H1 (cell line): ENCODE results near the gene SLC38A1. TPM values are rescaled to one million over a fixed set of nuclear protein-coding genes. Genes with fewer than 3 reads are reported as not detected.

Experiments used
- CHD1 ChIP-seq: IDR thresholded peaks from 2 replicates; pipeline ENCODE4 v1.6.1; 2012; ENCODE audit warnings: low read depth, low read length, improper control_type of control experiment
- HDAC2 ChIP-seq, 2 experiments: fragments of 300-600 bp in 1 of 2; sonication (generic) in 1 of 2; IDR thresholded peaks; 2 replicates each; pipeline ENCODE4 v1.6.1; 2011 to 2012; ENCODE audit warnings: low read depth in 2 of 2, low read length in 2 of 2, mild to moderate bottlenecking in 2 of 2, moderate library complexity in 2 of 2, borderline replicate concordance in 1 of 2, inconsistent platforms in 1 of 2
- NRF1 ChIP-seq: IDR thresholded peaks from 2 replicates; pipeline ENCODE4 v1.6.1; 2011; ENCODE audit warnings: mild to moderate bottlenecking, low read depth, low read length, improper control_type of control experiment
- polyA plus RNA-seq, 7 experiments: library from polyadenylated mRNA; depleted of rRNA in 3 of 7; stranded (reverse) in 5 of 7; unstranded in 2 of 7; fragments of >200 nt in 5 of 7; fragments of 200-250 nt in 2 of 7; gene quantifications; 1 replicate in 5 of 7; 2 replicates in 1 of 7; 4 replicates in 1 of 7; pipeline versions ENCODE4 v1.2.1 to v1.2.3, GENCODE V29; 2011 to 2013; ENCODE audit warnings: missing spikeins in 2 of 7, mixed read lengths in 2 of 7
- total RNA-seq: library from RNA; stranded (reverse); fragmentation: NEBNext Ultra II Directional; extraction: Animal tissue kit (Norgen Biotek cat#: 25700); gene quantifications from 2 replicates; pipeline ENCODE4 v1.2.1, GENCODE V29; 2021
- TF ChIP-seq, protein P1 (sequence below): fragments of 300-600 bp; sonication (generic); IDR thresholded peaks from 2 replicates; pipeline ENCODE4 v1.7.1; 2012; ENCODE audit warnings: low read length, moderate library complexity, mild to moderate bottlenecking, inconsistent platforms; ENCODE audit not compliant: insufficient replicate concordance

Gene SLC38A1
- total and polyA plus RNA-seq, 2 of the 8 experiments (the other 6 are each of a cell fraction or from before 2014, with no cell fraction given), result 83.4 to 242 TPM

DNA sequence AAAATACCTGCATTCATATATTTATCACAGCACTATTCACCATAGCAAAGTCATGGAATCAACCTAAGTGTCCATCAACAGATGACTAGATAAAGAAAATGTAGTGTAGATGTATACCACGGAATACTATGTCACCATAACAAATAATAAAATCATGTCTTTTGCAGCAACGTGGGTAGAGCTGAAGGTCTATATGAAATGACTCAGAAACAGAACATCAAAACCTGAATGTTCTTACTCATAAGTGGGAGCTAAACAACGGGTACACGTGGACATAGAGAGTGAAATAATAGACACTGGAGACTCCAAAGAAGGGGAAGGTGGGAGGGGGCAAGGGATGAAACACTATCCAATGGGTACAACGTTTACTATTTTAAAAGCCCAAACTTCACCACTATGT lies 37.9 kb downstream of the SLC38A1 start (continued):
- TF ChIP-seq, protein P1, sequence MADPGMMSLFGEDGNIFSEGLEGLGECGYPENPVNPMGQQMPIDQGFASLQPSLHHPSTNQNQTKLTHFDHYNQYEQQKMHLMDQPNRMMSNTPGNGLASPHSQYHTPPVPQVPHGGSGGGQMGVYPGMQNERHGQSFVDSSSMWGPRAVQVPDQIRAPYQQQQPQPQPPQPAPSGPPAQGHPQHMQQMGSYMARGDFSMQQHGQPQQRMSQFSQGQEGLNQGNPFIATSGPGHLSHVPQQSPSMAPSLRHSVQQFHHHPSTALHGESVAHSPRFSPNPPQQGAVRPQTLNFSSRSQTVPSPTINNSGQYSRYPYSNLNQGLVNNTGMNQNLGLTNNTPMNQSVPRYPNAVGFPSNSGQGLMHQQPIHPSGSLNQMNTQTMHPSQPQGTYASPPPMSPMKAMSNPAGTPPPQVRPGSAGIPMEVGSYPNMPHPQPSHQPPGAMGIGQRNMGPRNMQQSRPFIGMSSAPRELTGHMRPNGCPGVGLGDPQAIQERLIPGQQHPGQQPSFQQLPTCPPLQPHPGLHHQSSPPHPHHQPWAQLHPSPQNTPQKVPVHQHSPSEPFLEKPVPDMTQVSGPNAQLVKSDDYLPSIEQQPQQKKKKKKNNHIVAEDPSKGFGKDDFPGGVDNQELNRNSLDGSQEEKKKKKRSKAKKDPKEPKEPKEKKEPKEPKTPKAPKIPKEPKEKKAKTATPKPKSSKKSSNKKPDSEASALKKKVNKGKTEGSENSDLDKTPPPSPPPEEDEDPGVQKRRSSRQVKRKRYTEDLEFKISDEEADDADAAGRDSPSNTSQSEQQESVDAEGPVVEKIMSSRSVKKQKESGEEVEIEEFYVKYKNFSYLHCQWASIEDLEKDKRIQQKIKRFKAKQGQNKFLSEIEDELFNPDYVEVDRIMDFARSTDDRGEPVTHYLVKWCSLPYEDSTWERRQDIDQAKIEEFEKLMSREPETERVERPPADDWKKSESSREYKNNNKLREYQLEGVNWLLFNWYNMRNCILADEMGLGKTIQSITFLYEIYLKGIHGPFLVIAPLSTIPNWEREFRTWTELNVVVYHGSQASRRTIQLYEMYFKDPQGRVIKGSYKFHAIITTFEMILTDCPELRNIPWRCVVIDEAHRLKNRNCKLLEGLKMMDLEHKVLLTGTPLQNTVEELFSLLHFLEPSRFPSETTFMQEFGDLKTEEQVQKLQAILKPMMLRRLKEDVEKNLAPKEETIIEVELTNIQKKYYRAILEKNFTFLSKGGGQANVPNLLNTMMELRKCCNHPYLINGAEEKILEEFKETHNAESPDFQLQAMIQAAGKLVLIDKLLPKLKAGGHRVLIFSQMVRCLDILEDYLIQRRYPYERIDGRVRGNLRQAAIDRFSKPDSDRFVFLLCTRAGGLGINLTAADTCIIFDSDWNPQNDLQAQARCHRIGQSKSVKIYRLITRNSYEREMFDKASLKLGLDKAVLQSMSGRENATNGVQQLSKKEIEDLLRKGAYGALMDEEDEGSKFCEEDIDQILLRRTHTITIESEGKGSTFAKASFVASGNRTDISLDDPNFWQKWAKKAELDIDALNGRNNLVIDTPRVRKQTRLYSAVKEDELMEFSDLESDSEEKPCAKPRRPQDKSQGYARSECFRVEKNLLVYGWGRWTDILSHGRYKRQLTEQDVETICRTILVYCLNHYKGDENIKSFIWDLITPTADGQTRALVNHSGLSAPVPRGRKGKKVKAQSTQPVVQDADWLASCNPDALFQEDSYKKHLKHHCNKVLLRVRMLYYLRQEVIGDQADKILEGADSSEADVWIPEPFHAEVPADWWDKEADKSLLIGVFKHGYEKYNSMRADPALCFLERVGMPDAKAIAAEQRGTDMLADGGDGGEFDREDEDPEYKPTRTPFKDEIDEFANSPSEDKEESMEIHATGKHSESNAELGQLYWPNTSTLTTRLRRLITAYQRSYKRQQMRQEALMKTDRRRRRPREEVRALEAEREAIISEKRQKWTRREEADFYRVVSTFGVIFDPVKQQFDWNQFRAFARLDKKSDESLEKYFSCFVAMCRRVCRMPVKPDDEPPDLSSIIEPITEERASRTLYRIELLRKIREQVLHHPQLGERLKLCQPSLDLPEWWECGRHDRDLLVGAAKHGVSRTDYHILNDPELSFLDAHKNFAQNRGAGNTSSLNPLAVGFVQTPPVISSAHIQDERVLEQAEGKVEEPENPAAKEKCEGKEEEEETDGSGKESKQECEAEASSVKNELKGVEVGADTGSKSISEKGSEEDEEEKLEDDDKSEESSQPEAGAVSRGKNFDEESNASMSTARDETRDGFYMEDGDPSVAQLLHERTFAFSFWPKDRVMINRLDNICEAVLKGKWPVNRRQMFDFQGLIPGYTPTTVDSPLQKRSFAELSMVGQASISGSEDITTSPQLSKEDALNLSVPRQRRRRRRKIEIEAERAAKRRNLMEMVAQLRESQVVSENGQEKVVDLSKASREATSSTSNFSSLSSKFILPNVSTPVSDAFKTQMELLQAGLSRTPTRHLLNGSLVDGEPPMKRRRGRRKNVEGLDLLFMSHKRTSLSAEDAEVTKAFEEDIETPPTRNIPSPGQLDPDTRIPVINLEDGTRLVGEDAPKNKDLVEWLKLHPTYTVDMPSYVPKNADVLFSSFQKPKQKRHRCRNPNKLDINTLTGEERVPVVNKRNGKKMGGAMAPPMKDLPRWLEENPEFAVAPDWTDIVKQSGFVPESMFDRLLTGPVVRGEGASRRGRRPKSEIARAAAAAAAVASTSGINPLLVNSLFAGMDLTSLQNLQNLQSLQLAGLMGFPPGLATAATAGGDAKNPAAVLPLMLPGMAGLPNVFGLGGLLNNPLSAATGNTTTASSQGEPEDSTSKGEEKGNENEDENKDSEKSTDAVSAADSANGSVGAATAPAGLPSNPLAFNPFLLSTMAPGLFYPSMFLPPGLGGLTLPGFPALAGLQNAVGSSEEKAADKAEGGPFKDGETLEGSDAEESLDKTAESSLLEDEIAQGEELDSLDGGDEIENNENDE, result no peak
- TF ChIP-seq NRF1 (no peak), CHD1 (no peak), HDAC2 (IDR thresholded peaks at IDR 0.05; ENCODE audit: borderline replicate concordance in 1 of 2, low read depth in 2 of 2, low read length in 2 of 2) (no peak)
